Calu3 (cell line): Measurements from ENCODE around the gene KCND3. TPM values are rescaled to one million over a fixed set of nuclear protein-coding genes. Genes with fewer than 3 reads are reported as not detected.

Source experiments
- BruUV-seq: library from RNA; stranded (reverse); fragments of 400-500 nt; replicated peaks from 2 replicates; lab custom pipeline; 2021; lab: Mats Ljungman, UMichigan
- CTCF ChIA-PET: fragments of 300-600 bp; sonication (Branson Sonifier 250); formaldehyde crosslinking; loops from one replicate; lab custom pipeline; 2022; ENCODE audit warnings: antibody characterized with exemption; lab: Charles Lee
- DNase-seq: peaks from one replicate; pipeline ENCODE4 v3.0.0; 2022
- H3K27ac Mint-ChIP-seq: one replicate; pipeline ENCODE4 v1.8.0; 2022; ENCODE audit warnings: mixed read lengths; ENCODE audit not compliant: unreplicated experiment
- H3K27me3 Mint-ChIP-seq: one replicate; pipeline ENCODE4 v1.8.0; 2022; ENCODE audit warnings: mixed read lengths; ENCODE audit not compliant: unreplicated experiment
- H3K36me3 Mint-ChIP-seq: one replicate; pipeline ENCODE4 v1.8.0; 2022; ENCODE audit warnings: mild to moderate bottlenecking, moderate library complexity, mixed read lengths; ENCODE audit not compliant: insufficient read depth, unreplicated experiment
- H3K4me1 Mint-ChIP-seq: one replicate; pipeline ENCODE4 v1.8.0; 2022; ENCODE audit warnings: mild to moderate bottlenecking, low read depth, mixed read lengths; ENCODE audit not compliant: unreplicated experiment
- H3K4me3 Mint-ChIP-seq: one replicate; pipeline ENCODE4 v1.8.0; 2022; ENCODE audit warnings: mild to moderate bottlenecking, low read depth, moderate library complexity, mixed read lengths; ENCODE audit not compliant: unreplicated experiment
- H3K9me3 Mint-ChIP-seq: one replicate; pipeline ENCODE4 v1.8.0; 2022; ENCODE audit warnings: low read depth, mixed read lengths; ENCODE audit not compliant: unreplicated experiment
- intact Hi-C: fragments of 100-400 bp; cut with micrococcal nuclease; formaldehyde crosslinking; loops from one replicate; pipeline ENCODE4 v1.10.0; 2022; ENCODE audit not compliant: unreplicated experiment
- total RNA-seq: library from RNA; stranded (reverse); gene quantifications from 2 replicates; pipeline ENCODE4 v1.2.3, GENCODE V29; 2022
- TF ChIP-seq, protein P1 (sequence below): fragments of 200-600 bp; IDR thresholded peaks from one replicate; pipeline ENCODE4 v1.8.0; 2022; ENCODE audit warnings: antibody characterized with exemption; ENCODE audit not compliant: unreplicated experiment

KCND3 gene
- total RNA-seq, 1 experiment from 2014 or later: 0.07 TPM

DNA sequence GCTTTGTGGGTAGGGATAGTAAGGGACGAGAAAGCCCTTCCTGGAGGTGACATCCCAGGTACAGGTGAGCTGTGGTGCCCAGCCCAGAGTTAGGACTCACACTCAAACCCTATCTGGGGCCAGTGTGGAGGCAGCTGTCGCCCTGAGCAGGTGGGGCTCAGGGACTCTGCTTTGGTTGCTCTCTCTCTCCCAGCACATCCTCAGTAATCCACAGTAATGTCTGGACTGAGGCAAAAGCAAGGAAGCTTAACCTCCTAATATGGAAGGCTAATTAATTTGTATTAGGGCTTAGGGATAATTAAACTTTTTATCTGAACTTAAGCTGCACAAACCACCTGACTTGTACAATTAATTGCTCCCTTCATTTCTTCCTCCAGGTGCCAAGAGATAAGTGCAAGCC lies 195.5 kb downstream of the KCND3 start:
- no peak for DNase-seq
- TF ChIP-seq, protein P1, sequence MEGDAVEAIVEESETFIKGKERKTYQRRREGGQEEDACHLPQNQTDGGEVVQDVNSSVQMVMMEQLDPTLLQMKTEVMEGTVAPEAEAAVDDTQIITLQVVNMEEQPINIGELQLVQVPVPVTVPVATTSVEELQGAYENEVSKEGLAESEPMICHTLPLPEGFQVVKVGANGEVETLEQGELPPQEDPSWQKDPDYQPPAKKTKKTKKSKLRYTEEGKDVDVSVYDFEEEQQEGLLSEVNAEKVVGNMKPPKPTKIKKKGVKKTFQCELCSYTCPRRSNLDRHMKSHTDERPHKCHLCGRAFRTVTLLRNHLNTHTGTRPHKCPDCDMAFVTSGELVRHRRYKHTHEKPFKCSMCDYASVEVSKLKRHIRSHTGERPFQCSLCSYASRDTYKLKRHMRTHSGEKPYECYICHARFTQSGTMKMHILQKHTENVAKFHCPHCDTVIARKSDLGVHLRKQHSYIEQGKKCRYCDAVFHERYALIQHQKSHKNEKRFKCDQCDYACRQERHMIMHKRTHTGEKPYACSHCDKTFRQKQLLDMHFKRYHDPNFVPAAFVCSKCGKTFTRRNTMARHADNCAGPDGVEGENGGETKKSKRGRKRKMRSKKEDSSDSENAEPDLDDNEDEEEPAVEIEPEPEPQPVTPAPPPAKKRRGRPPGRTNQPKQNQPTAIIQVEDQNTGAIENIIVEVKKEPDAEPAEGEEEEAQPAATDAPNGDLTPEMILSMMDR: no peak
- Mint-ChIP-seq H3K27me3 (peaks cover 38% of the 10 kb centered on the region), H3K4me1 (no peaks in the 10 kb centered on the region), H3K36me3 (no peaks in the 10 kb centered on the region), H3K27ac (no peak overlapping the region), H3K4me3 (no peak overlapping the region), H3K9me3 (no peaks in the 10 kb centered on the region)
- BruUV-seq: no TSS peak
- CTCF ChIA-PET: no interaction called here
- intact Hi-C loops: no loop called here

DNA sequence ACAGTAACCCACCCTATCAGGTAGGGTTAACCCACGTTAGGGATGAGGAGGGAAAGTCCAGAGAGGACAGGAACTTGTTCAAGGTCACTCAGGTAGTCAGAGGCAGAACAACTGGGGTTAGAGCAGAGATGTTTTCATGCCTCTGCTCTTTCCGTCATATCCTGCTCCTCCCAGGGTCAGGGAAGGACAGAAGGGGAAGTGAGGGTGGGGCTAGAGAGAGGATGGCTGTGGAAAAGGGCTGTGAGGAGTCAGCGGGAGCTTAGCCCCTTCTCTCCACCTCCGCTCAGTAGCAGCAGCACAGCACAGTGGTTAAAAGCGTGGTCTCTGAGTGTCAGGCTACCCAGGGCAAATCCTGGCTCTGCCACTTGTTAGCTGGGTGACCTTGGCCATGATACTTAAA lies 197.2 kb downstream of the KCND3 start:
- TF ChIP-seq, protein P1: no peak
- no peaks in the 10 kb centered on the region for H3K9me3 Mint-ChIP-seq
- no peak overlapping the region for H3K27ac Mint-ChIP-seq
- no peak for DNase-seq
- peaks cover 54% of the 10 kb centered on the region for H3K27me3 Mint-ChIP-seq
- H3K36me3 Mint-ChIP-seq: no peaks in the 10 kb centered on the region
- no peaks in the 10 kb centered on the region for H3K4me1 Mint-ChIP-seq
- no peak overlapping the region for H3K4me3 Mint-ChIP-seq
- no TSS peak for BruUV-seq
- intact Hi-C loops: no loop called here
- CTCF ChIA-PET: interaction anchor here (0.7 kb wide), 1 partner anchor 562 kb away, joined by 4 read pairs; no protein-coding TSS in a partner anchor

DNA sequence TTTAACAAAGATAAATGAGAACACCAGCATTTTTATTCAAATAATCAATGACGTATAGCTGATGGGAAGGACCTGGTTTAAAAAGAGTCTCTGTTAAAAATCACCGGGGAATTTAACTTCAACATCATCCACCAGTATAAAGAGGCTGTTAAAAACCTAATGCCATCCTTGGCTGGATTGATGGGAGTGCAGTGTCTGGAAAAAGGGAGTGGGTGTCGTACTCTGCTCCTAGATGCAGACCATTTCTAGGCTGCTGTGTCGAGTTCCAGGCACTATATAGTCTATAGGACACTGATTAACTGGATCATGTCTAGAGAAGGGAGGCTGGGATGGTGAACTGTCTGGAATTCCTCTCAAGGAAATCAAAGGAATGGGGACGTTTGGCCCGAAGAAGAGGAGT lies 197.7 kb downstream of the KCND3 start:
- no TSS peak for BruUV-seq

DNA sequence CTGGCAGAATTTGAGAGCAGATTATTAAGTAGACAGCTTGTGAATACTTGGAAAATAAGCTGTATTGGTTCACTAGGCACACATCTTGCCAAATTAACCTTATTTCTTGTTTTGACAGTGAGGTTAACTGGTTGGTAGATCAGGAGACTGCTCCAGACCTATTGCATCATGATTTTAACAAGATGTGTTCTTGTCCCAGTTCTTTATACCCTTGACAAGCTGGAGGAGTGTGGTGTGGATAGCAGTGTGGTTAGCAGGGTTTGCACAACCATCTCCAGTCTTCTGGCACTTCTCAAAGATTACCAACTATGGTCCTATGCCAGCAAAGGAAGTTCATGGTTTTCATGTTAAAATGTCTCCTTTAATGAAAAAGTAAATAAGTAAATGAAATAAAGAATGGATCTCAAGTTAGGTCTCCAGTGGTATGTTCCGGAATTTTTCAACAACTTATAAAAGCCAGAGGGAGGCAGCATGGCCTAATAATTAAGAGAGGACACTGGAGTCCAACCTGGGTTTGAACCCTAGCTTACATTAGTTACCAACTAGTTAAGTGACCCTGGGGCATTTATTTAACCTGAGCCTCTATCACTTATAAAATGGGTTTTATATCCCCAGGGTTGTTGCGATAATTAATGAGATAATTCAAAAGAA lies 199.7 kb downstream of the KCND3 start:
- Mint-ChIP-seq H3K4me1 (no peaks in the 10 kb centered on the region), H3K4me3 (no peak overlapping the region), H3K36me3 (peaks cover 5% of the 10 kb centered on the region), H3K9me3 (no peaks in the 10 kb centered on the region), H3K27ac (no peak overlapping the region), H3K27me3 (peaks cover 79% of the 10 kb centered on the region)
- no TSS peak for BruUV-seq
- CTCF ChIA-PET: no interaction called here
- intact Hi-C loops: no loop called here
- TF ChIP-seq, protein P1: no peak
- no peak for DNase-seq

More for the DNA sequence above, 197.7 kb downstream of the KCND3 start:
- Mint-ChIP-seq H3K36me3 (no peaks in the 10 kb centered on the region), H3K4me1 (no peaks in the 10 kb centered on the region), H3K27ac (no peak overlapping the region), H3K9me3 (no peaks in the 10 kb centered on the region), H3K4me3 (no peak overlapping the region), H3K27me3 (peaks cover 59% of the 10 kb centered on the region)
- intact Hi-C loops: no loop called here
- CTCF ChIA-PET: no interaction called here
- DNase-seq: no peak
- TF ChIP-seq, protein P1: no peak
